Adrenal gland (tissue), 5 donors: ENCODE measurements around the gene KLHL13.

Source experiments
- POLR2A ChIP-seq, 2 donors: fragments of 450-650 bp; IDR thresholded peaks; one replicate each; pipeline ENCODE4 v1.6.1; 2017; ENCODE audit warnings: antibody characterized with exemption in 2 of 2, mild to moderate bottlenecking in 2 of 2, moderate library complexity in 1 of 2
- TF ChIP-seq, protein P1 (sequence below), 6 experiments: fragments of 450-650 bp in 4 of 6; fragments of 200-600 bp in 2 of 6; sonication (generic) in 1 of 6; IDR thresholded peaks; 1 replicate in 5 of 6; 2 replicates in 1 of 6; pipeline versions ENCODE4 v1.5.1 to v1.8.0; 2016 to 2021; ENCODE audit warnings: antibody characterized with exemption in 6 of 6, mild to moderate bottlenecking in 2 of 6, moderate library complexity in 1 of 6
- donor health status: DM: no; HTN: no; CAD: no.

DNA sequence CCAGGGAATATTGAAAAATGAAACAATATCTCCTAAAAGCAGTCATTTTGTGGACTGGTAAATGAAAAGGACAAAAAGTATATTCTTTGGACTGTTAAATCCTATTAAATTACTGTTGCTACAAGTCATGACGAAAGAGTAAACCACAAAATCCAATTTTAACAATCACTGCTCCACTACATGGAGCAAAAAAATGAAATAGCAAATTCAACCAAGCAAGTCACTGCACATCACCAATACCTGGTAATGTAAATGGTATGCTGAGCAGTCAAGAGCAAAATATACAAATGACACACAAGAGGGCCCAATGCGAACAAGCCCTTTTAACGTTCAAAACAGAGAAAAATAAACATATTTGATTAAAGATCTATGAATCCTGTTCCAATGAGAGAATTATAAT lies 126.2 kb downstream of the KLHL13 start:
- no peak for TF ChIP-seq POLR2A (IDR thresholded peaks at IDR 0.05)
- TF ChIP-seq, protein P1, sequence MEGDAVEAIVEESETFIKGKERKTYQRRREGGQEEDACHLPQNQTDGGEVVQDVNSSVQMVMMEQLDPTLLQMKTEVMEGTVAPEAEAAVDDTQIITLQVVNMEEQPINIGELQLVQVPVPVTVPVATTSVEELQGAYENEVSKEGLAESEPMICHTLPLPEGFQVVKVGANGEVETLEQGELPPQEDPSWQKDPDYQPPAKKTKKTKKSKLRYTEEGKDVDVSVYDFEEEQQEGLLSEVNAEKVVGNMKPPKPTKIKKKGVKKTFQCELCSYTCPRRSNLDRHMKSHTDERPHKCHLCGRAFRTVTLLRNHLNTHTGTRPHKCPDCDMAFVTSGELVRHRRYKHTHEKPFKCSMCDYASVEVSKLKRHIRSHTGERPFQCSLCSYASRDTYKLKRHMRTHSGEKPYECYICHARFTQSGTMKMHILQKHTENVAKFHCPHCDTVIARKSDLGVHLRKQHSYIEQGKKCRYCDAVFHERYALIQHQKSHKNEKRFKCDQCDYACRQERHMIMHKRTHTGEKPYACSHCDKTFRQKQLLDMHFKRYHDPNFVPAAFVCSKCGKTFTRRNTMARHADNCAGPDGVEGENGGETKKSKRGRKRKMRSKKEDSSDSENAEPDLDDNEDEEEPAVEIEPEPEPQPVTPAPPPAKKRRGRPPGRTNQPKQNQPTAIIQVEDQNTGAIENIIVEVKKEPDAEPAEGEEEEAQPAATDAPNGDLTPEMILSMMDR (IDR thresholded peaks at IDR 0.05) = no peak
